ENCODE results near the gene MGAT4A. TPM values are rescaled to one million over a fixed set of nuclear protein-coding genes. Genes with fewer than 3 reads are reported as not detected.

MGAT4A gene
- total and polyA plus RNA-seq, 2 experiments from 2014 or later: 4.1 to 5.8 TPM

DNA sequence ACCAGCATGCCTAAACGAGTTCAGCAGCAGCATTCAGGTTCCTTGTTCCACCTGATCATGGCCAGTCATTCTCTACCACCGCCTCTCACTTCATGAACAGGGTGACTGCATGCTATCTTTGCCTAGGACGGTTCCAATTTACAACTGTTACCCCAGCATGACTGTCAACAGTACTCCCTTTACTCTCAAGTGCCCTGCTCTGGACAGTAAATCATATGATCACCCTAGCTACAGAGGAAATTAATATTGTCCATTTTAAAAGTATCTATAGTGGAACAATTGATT, 25.7 kb downstream of the MGAT4A start:
- TF ChIP-seq, protein P1, sequence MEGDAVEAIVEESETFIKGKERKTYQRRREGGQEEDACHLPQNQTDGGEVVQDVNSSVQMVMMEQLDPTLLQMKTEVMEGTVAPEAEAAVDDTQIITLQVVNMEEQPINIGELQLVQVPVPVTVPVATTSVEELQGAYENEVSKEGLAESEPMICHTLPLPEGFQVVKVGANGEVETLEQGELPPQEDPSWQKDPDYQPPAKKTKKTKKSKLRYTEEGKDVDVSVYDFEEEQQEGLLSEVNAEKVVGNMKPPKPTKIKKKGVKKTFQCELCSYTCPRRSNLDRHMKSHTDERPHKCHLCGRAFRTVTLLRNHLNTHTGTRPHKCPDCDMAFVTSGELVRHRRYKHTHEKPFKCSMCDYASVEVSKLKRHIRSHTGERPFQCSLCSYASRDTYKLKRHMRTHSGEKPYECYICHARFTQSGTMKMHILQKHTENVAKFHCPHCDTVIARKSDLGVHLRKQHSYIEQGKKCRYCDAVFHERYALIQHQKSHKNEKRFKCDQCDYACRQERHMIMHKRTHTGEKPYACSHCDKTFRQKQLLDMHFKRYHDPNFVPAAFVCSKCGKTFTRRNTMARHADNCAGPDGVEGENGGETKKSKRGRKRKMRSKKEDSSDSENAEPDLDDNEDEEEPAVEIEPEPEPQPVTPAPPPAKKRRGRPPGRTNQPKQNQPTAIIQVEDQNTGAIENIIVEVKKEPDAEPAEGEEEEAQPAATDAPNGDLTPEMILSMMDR (IDR thresholded peaks at IDR 0.05; ENCODE audit: low read depth, low read length): no peak
- H3K4me1 ChIP-seq (ENCODE audit: low read depth): peaks cover 22% of the 10 kb centered on the region
- H3K27ac ChIP-seq: no peak overlapping the region
- no peak overlapping the region for H3K4me3 ChIP-seq
- H3K9me3 ChIP-seq (ENCODE audit: low read depth): no peaks in the 10 kb centered on the region
- no peaks in the 10 kb centered on the region for H3K27me3 ChIP-seq
- DNase-seq (ENCODE audit: low read depth in 1 of 2, low spot score in 1 of 2): no peak
- no peaks in the 10 kb centered on the region for H3K36me3 ChIP-seq

DNA sequence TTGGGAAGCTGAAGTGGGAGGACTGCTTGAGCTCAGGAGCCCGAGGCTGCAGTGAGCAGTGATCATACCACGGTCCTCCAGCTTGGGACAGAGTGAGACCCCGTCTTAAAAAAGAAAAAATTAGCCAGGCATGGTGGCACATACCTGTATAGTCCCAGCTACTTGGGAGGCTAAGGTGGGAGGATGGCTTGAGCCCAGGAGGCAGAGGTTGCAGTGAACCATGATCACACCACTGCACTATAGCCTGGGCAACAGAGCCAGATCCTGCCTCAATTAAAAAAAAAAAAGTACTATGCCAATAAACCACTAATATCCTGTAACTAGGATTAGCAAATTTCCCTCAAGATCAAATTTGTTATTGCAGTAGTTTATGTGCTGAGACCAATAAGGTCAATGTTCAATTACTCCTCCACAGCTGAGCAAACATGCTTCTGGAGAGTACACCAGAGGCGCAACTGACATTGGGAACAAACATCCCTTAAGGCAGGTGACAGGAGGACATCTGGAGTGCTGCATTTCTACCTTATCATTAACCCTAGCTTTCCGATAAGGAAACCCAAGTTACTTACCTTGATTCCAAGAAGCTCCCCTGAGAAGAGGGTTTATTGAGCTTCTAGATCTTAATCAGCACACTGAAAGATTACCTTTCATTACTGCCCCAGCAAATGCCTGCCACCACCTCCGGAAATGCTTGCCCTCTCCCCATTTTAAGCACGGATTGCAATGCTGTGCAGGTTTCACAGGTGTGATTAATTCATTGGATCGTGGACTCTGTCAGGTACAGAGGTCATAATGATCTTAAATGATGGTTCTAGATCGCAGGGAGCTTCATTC, 26.2 kb downstream of the MGAT4A start:
- Histone ChIP-seq H3K36me3 (no peaks in the 10 kb centered on the region), H3K4me3 (no peak overlapping the region), H3K27me3 (no peaks in the 10 kb centered on the region), H3K27ac (no peak overlapping the region), H3K9me3 (ENCODE audit: low read depth) (no peaks in the 10 kb centered on the region), H3K4me1 (ENCODE audit: low read depth) (peaks cover 22% of the 10 kb centered on the region)
- DNase-seq (ENCODE audit: low read depth in 1 of 2, low spot score in 1 of 2): no peak
- TF ChIP-seq, protein P1 (IDR thresholded peaks at IDR 0.05; ENCODE audit: low read depth, low read length): no peak

DNA sequence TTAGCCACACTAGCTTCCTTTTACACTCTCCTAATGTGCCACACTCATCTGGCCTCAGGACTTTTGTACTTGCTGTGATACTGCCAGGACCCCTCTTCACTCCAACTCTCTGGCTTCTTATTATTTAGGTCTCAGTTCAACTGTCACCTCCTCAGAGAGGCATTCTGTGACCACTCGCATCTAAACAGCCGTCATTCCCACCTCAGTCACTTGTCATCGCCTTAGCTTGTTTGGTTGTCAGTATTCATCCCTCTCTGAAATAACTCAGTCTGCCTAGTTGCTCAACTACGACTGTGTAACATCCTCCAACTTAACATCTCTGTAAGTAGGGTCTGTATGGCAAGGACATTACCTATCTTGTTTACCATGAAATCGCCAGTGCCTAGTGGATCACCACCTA, 27.2 kb downstream of the MGAT4A start:
- H3K9me3 ChIP-seq (ENCODE audit: low read depth): no peaks in the 10 kb centered on the region
- H3K27me3 ChIP-seq: no peaks in the 10 kb centered on the region
- TF ChIP-seq, protein P1 (IDR thresholded peaks at IDR 0.05; ENCODE audit: low read depth, low read length): no peak
- H3K27ac ChIP-seq: no peak overlapping the region
- no peaks in the 10 kb centered on the region for H3K36me3 ChIP-seq
- DNase-seq (ENCODE audit: low read depth in 1 of 2, low spot score in 1 of 2): no peak
- peaks cover 28% of the 10 kb centered on the region for H3K4me1 ChIP-seq (ENCODE audit: low read depth)
- no peak overlapping the region for H3K4me3 ChIP-seq

DNA sequence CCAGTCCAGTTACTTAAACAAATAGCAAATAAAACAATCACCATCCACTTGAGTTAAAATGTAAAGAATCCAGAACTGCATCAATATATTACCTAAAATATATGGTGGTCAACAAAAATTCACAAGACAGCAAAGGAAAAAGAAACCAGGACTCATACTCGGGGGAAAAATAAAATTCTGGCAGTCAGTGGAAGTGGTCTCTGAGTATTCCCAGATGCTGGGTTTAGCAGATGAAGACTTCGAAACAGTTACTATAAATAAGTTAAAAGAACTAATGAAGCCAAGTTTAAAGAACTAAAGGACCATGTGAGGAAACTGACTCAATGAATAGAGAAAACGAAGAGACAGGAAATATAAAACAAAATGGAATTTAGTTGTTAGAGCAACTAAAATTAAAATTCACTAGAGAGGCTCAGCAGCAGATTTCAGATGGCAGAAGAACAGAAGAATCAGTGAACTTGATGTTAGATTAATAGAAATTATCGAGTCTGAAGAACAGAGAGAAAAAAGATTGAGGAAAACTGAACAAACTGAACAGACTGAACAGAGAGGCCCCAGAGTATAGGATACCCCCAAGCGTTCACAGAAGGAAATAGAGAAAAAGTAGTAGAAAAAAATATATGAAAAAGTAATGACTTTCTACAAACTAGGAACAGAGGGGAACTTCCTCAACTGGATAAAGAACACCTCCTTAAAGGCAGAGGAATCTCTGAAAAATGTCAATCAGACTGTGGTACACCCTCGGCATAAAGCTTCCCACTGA, 27.9 kb downstream of the MGAT4A start:
- DNase-seq (ENCODE audit: low read depth in 1 of 2, low spot score in 1 of 2): peak in 1 of 2 donors; percentile 21
- H3K4me3 ChIP-seq: no peak overlapping the region
- no peaks in the 10 kb centered on the region for H3K27me3 ChIP-seq
- H3K27ac ChIP-seq: peak overlapping the region; percentile 52
- no peaks in the 10 kb centered on the region for H3K36me3 ChIP-seq
- H3K9me3 ChIP-seq (ENCODE audit: low read depth): no peaks in the 10 kb centered on the region
- H3K4me1 ChIP-seq (ENCODE audit: low read depth): peaks cover 28% of the 10 kb centered on the region
- TF ChIP-seq, protein P1 (IDR thresholded peaks at IDR 0.05; ENCODE audit: low read depth, low read length): no peak

DNA sequence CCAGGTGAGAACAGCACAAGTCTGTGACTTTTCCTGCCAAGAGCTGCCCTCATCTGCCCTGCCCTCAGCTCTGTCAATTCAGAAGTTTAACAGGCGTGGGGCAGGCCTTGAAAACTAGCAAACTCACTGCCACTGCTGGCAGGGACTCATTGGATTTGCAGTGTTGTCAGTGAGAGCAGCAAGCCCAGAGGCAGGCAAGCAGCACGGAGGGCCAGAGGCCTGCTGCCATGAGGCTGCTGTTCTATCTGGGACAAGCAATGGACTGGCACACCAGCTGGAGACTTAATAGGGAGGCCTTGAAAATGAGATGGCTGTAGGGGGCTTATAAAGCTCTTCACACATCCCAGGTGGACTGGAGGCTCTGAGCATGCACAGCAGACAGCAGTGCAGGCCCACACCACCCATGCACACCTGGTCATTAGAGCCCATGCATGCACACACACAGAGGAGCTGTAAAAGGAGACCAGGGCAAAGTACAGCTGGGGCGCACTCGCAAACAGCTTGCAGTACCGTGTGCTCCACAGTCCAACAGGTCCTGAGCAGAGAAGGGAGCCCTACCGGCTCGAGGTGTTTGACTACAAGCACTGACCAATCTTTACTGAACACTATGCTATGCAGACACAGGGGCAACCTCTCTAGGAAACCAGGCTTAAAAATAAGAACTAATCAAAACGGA, 28.7 kb downstream of the MGAT4A start:
- peaks cover 28% of the 10 kb centered on the region for H3K4me1 ChIP-seq (ENCODE audit: low read depth)
- DNase-seq (ENCODE audit: low read depth in 1 of 2, low spot score in 1 of 2): peak in 1 of 2 donors; percentile 35
- H3K27me3 ChIP-seq: no peaks in the 10 kb centered on the region
- no peaks in the 10 kb centered on the region for H3K9me3 ChIP-seq (ENCODE audit: low read depth)
- H3K27ac ChIP-seq: peak overlapping the region; percentile 52
- TF ChIP-seq, protein P1 (IDR thresholded peaks at IDR 0.05; ENCODE audit: low read depth, low read length): no peak
- H3K36me3 ChIP-seq: no peaks in the 10 kb centered on the region
- H3K4me3 ChIP-seq: no peak overlapping the region
